Stomach (tissue), 9 donors: ENCODE measurements around the gene SHANK2. TPM values are rescaled to one million over a fixed set of nuclear protein-coding genes. Genes with fewer than 3 reads are reported as not detected.
"Not testable (repeated sequence)": the region's sequence is repeated elsewhere in the genome, so short reads cannot be mapped to it uniquely, and the experiment has no call there.

ENCODE experiments used
- DNase-seq, 2 donors: peaks; one replicate each; pipeline versions ENCODE4 v3.0.0 to v3.0.0-alpha.2; 2013 to 2019
- H3K27ac ChIP-seq, 5 donors: fragments of 200-600 bp in 4 of 5; sonication (generic) in 4 of 5; one replicate each; pipeline ENCODE4 v1.5.1; 2013 to 2019; ENCODE audit warnings: mild to moderate bottlenecking in 1 of 5, moderate library complexity in 1 of 5
- H3K27me3 ChIP-seq, 3 donors: fragments of 200-600 bp; sonication (generic); one replicate each; pipeline ENCODE4 v1.5.1; 2017 to 2019; ENCODE audit warnings: mixed run types in 1 of 3
- H3K36me3 ChIP-seq, 4 donors: fragments of 200-600 bp; sonication (generic); 1 replicate in 3 of 4; 2 replicates in 1 of 4; pipeline ENCODE4 v1.5.1; 2016 to 2019
- H3K4me1 ChIP-seq, 4 donors: fragments of 200-600 bp; sonication (generic); one replicate each; pipeline ENCODE4 v1.5.1; 2016 to 2019
- H3K4me3 ChIP-seq, 4 donors: fragments of 200-600 bp; sonication (generic) in 3 of 4; one replicate each; pipeline ENCODE4 v1.5.1; 2016 to 2019; ENCODE audit warnings: mild to moderate bottlenecking in 1 of 4
- H3K9me3 ChIP-seq, 4 donors: fragments of 200-600 bp; sonication (generic); one replicate each; pipeline ENCODE4 v1.5.1; 2016 to 2019
- CTCF ChIP-seq, 7 experiments: fragments of 450-650 bp in 4 of 7; fragments of 200-600 bp in 3 of 7; sonication (generic) in 3 of 7; IDR thresholded peaks; one replicate each; pipeline ENCODE4 v1.5.1; 2016 to 2019; ENCODE audit warnings: antibody characterized with exemption in 7 of 7, control low read depth in 2 of 7, mild to moderate bottlenecking in 1 of 7
- EP300 ChIP-seq: sonication (generic); formaldehyde crosslinking; IDR thresholded peaks from one replicate; pipeline ENCODE4 v1.6.1; 2017; ENCODE audit warnings: antibody characterized with exemption
- POLR2A ChIP-seq, 4 donors: fragments of 450-650 bp; IDR thresholded peaks; one replicate each; pipeline ENCODE4 v1.6.1; 2016; ENCODE audit warnings: antibody characterized with exemption in 4 of 4, control low read depth in 2 of 4, mild to moderate bottlenecking in 1 of 4, moderate library complexity in 1 of 4
- POLR2AphosphoS5 ChIP-seq, 3 donors: sonication (generic); formaldehyde crosslinking; IDR thresholded peaks; one replicate each; pipeline ENCODE4 v1.6.1; 2016; ENCODE audit warnings: antibody characterized with exemption in 3 of 3
- WGBS, 5 donors: extraction: QIAGEN DNeasy Blood & Tissue Kit in 3 of 5; methylation state at CpG; one replicate each; pipeline versions ENCODE4 v1.1.5 to v1.1.7; 2013 to 2018; 5-methylcytosine and 5-hydroxymethylcytosine counted together
- intact Hi-C: fragments of 100-400 bp; cut with DNase I; formaldehyde crosslinking; loops from one replicate; pipeline ENCODE4 v1.15.1; 2023; ENCODE audit warnings: low total_unique reads
- polyA plus RNA-seq, 3 donors: library from polyadenylated mRNA; stranded (reverse); fragments of 200-250 nt; gene quantifications; one replicate each; pipeline ENCODE4 v1.2.3, GENCODE V29; 2013
- total RNA-seq, 5 donors: library from RNA; depleted of rRNA; stranded (reverse); fragments of >200 nt; gene quantifications; one replicate each; pipeline versions ENCODE4 v1.1.0 to v1.2.3, GENCODE V29; 2014 to 2016
- donor health status: healthy with polysubstance abuse.
- donor health status: Bipolar disorder and iron deficiency.
- donor health status: healthy.

Gene SHANK2
- total and polyA plus RNA-seq, 8 donors: 1.6 to 126 (median 47.1) TPM

DNA sequence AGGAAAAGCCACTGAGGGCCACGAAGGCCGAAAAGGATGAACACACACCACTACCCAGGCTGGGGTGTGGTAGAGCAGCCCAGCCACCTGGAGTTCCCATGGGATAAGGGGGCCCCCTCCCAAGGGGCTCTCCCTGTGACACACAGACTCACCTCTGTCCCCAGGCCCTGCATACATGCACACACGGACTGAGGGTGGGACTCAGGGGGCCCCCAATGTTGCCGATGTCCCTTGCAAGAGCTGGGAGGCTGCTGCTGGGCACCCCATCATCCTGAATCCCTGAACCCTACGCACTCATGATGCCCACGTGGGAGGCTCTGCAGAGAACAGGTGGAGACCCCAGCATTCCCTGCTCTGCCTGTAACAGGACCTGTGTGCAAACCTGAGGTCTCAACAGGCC is 14.5 kb downstream of the SHANK2 start:
- Histone ChIP-seq H3K27ac (no peak overlapping the region), H3K9me3 (no peaks in the 10 kb centered on the region), H3K36me3 (peaks cover 0 to 10% (median 4%) of the 10 kb centered on the region in 4 donors), H3K4me1 (peaks cover 4 to 21% (median 13%) of the 10 kb centered on the region in 4 donors), H3K27me3 (peaks cover 0 to 15% (median 0%) of the 10 kb centered on the region in 3 donors), H3K4me3 (no peak overlapping the region)
- TF ChIP-seq EP300 (no peak), POLR2A (IDR thresholded peaks at IDR 0.05) (no peak), CTCF (IDR thresholded peaks at IDR 0.05) (no peak), POLR2AphosphoS5 (IDR thresholded peaks at IDR 0.05) (no peak)
- 63 to 76% (median 72%) methylated on average over 5 to 6 of the region's 6 CpGs for WGBS, 5 donors
- no peak for DNase-seq
- intact Hi-C loops: no loop called here

- WGBS, 5 donors: 65 to 86% (median 84%) methylated on average over 7 to 12 of the region's 12 CpGs
- TF ChIP-seq POLR2AphosphoS5 (IDR thresholded peaks at IDR 0.05) (no peak), EP300 (no peak), CTCF (IDR thresholded peaks at IDR 0.05) (no peak), POLR2A (IDR thresholded peaks at IDR 0.05) (no peak)
- no peak overlapping the region for H3K4me3 ChIP-seq
- peaks cover 0 to 10% (median 4%) of the 10 kb centered on the region in 4 donors for H3K36me3 ChIP-seq
- no peaks in the 10 kb centered on the region for H3K9me3 ChIP-seq
- no peak overlapping the region for H3K27ac ChIP-seq
- no peak for DNase-seq
- intact Hi-C loops: no loop called here
- H3K4me1 ChIP-seq: peaks cover 4 to 21% (median 13%) of the 10 kb centered on the region in 4 donors
- H3K27me3 ChIP-seq: peaks cover 0 to 15% (median 0%) of the 10 kb centered on the region in 3 donors
Measured at GRCh38 chr11:71236836-71237475, 15.4 kb downstream of the SHANK2 start.

DNA sequence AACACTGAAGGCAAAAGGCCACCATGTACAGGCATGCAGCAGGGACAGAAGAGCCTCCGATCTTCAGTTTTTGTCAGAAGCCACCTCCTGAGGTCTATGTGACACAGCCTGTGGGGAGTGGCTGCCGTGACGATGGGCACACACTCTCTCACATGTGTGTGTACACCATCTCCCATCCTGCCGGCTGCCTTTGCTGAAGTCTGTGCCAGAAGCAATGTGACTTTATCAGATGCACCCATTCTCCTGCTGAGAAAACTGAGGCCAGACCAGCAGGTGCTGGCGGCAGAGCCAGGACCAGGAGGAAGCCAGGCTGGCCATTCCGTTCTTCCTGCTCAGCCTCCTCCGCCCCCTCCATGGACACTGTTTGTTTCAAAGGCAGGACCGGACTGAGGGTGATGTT is 16.7 kb downstream of the SHANK2 start:
- H3K4me3 ChIP-seq: no peak overlapping the region
- H3K27me3 ChIP-seq: peaks cover 0 to 15% (median 0%) of the 10 kb centered on the region in 3 donors
- H3K27ac ChIP-seq: no peak overlapping the region
- H3K9me3 ChIP-seq: no peaks in the 10 kb centered on the region
- DNase-seq: no peak
- 86 to 92% (median 88%) methylated on average over 7 to 8 of the region's 8 CpGs for WGBS, 5 donors
- peaks cover 0 to 10% (median 4%) of the 10 kb centered on the region in 4 donors for H3K36me3 ChIP-seq
- H3K4me1 ChIP-seq: peaks cover 2 to 10% (median 3%) of the 10 kb centered on the region in 4 donors
- intact Hi-C loops: no loop called here
- TF ChIP-seq CTCF (IDR thresholded peaks at IDR 0.05) (no peak), POLR2AphosphoS5 (IDR thresholded peaks at IDR 0.05) (no peak), POLR2A (IDR thresholded peaks at IDR 0.05) (no peak), EP300 (no peak)

- H3K27ac ChIP-seq, DNase-seq, H3K36me3 ChIP-seq, H3K4me3 ChIP-seq, H3K4me1 ChIP-seq, H3K9me3 ChIP-seq, H3K27me3 ChIP-seq, intact Hi-C loops: not testable (repeated sequence)
- 85 to 90% (median 86%) methylated on average over 21 to 22 of the region's 22 CpGs for WGBS, 5 donors
Measured at GRCh38 chr11:71233896-71234852, 18.2 kb downstream of the SHANK2 start.
